Ovary (tissue), 9 donors: ENCODE data around the gene CDK19. TPM values are rescaled to one million over a fixed set of nuclear protein-coding genes. Genes with fewer than 3 reads are reported as not detected.

Experiments
- DNase-seq, 5 donors: peaks; one replicate each; pipeline ENCODE4 v3.0.0-alpha.2; 2019 to 2020
- H3K27ac ChIP-seq, 2 donors: fragments of 200-600 bp; one replicate each; pipeline versions ENCODE4 v1.5.1 to v1.8.0; 2019 to 2022
- H3K27me3 ChIP-seq: fragments of 200-600 bp; one replicate; pipeline ENCODE4 v1.8.0; 2022
- H3K36me3 ChIP-seq: fragments of 200-600 bp; sonication (generic); one replicate; pipeline ENCODE4 v1.5.1; 2019
- H3K4me1 ChIP-seq: one replicate; pipeline ENCODE4 v1.8.1; 2013; ENCODE audit warnings: mild to moderate bottlenecking, moderate library complexity; ENCODE audit not compliant: insufficient read depth
- H3K4me3 ChIP-seq: fragments of 200-600 bp; sonication (generic); one replicate; pipeline ENCODE4 v1.5.1; 2017
- H3K9me3 ChIP-seq, 2 donors: fragments of 200-600 bp in 1 of 2; sonication (generic) in 1 of 2; one replicate each; pipeline versions ENCODE4 v1.5.1 to v1.8.1; 2013 to 2019; ENCODE audit warnings: mild to moderate bottlenecking in 1 of 2, moderate library complexity in 1 of 2
- CTCF ChIP-seq, 3 donors: fragments of 450-650 bp in 2 of 3; fragments of 200-600 bp in 1 of 3; IDR thresholded peaks; one replicate each; pipeline versions ENCODE4 v1.5.1 to v1.8.0; 2016 to 2022; ENCODE audit warnings: antibody characterized with exemption in 3 of 3, mild to moderate bottlenecking in 1 of 3
- EP300 ChIP-seq: sonication (generic); formaldehyde crosslinking; IDR thresholded peaks from one replicate; pipeline ENCODE4 v1.6.1; 2017; ENCODE audit warnings: antibody characterized with exemption
- POLR2A ChIP-seq: fragments of 450-650 bp; IDR thresholded peaks from one replicate; pipeline ENCODE4 v1.6.1; 2017; ENCODE audit warnings: antibody characterized with exemption, mild to moderate bottlenecking, moderate library complexity
- WGBS, 3 donors: extraction: QIAGEN DNeasy Blood & Tissue Kit in 1 of 3; methylation state at CpG; one replicate each; pipeline versions ENCODE4 v1.1.5 to v1.1.7; 2013 to 2017; 5-methylcytosine and 5-hydroxymethylcytosine counted together
- intact Hi-C, 4 donors: fragments of 100-400 bp; cut with DNase I; formaldehyde crosslinking; loops; one replicate each; pipeline versions ENCODE4 v1.11.0 to v1.15.1; 2022 to 2023
- polyA plus RNA-seq, 2 donors: library from polyadenylated mRNA; stranded (reverse); fragments of 200-250 nt in 1 of 2; fragments of 350-450 nt in 1 of 2; fragmentation: Illumina TruSeq in 1 of 2; extraction: RNeasy Lipid Tissue Mini Kit (QIAGEN cat#74804) in 1 of 2; gene quantifications; one replicate each; pipeline ENCODE4 v1.2.3, GENCODE V29; 2013 to 2014
- total RNA-seq, 7 donors: library from RNA; depleted of rRNA in 2 of 7; stranded (reverse); fragments of >200 nt in 2 of 7; fragmentation: NEBNext Ultra II Directional in 3 of 7; extraction: Animal tissue kit (Norgen Biotek cat#: 25700) in 3 of 7; gene quantifications; one replicate each; pipeline versions ENCODE4 v1.1.0 to v1.2.4, GENCODE V29; 2016 to 2023
- donor health status: DM: no; HTN: no; CAD: no; lungs with moderate emphysema.
- donor health status: DM: no; HTN: no; CAD: no.
- donor health status: Bipolar disorder and iron deficiency.
- donor health status: DM: yes; HTN: yes; CAD: no.
- donor health status: DM: no; HTN: no; CAD: no.
- donor health status: DM: yes; HTN: yes; CAD: no.

Gene CDK19
- total and polyA plus RNA-seq, 9 donors, result 9.8 to 20.8 (median 16.7) TPM

- H3K9me3 ChIP-seq, result peaks cover 0 to 10% of the 10 kb centered on the region in 2 donors
- no peak overlapping the region for H3K27ac ChIP-seq
- H3K36me3 ChIP-seq, result no peaks in the 10 kb centered on the region
- no peak overlapping the region for H3K4me3 ChIP-seq
- H3K4me1 ChIP-seq, result no peaks in the 10 kb centered on the region
- 96% methylated on average over 3 of the region's 3 CpGs for WGBS, 3 donors
- DNase-seq, result no peak
- no peak for TF ChIP-seq CTCF (IDR thresholded peaks at IDR 0.05)
- TF ChIP-seq POLR2A, result no peak
- TF ChIP-seq EP300, result no peak
- intact Hi-C loops, result no loop called here
- H3K27me3 ChIP-seq, result no peaks in the 10 kb centered on the region
These were observed 73.8 kb downstream of the CDK19 start for GRCh38 chr6:110741517-110741916.

- TF ChIP-seq CTCF (IDR thresholded peaks at IDR 0.05), result no peak
- no peak for TF ChIP-seq EP300
- no peak for TF ChIP-seq POLR2A
- no peaks in the 10 kb centered on the region for H3K27me3 ChIP-seq
- no peak overlapping the region for H3K4me3 ChIP-seq
- no peak for DNase-seq
- H3K9me3 ChIP-seq, result peaks cover 0 to 10% of the 10 kb centered on the region in 2 donors
- WGBS, 3 donors, result 90 to 93% (median 90%) methylated on average over 4 of the region's 4 CpGs
- no peaks in the 10 kb centered on the region for H3K36me3 ChIP-seq
- no peak overlapping the region for H3K27ac ChIP-seq
- intact Hi-C loops, result no loop called here
- no peaks in the 10 kb centered on the region for H3K4me1 ChIP-seq
These were observed 76.3 kb downstream of the CDK19 start for GRCh38 chr6:110738899-110739365.

- intact Hi-C loops, result no loop called here
- TF ChIP-seq EP300, result no peak
- no peak for TF ChIP-seq CTCF (IDR thresholded peaks at IDR 0.05)
- no peak for TF ChIP-seq POLR2A
- no peak for DNase-seq
- no peak overlapping the region for H3K27ac ChIP-seq
- H3K27me3 ChIP-seq, result no peaks in the 10 kb centered on the region
- no peaks in the 10 kb centered on the region for H3K4me1 ChIP-seq
- no peaks in the 10 kb centered on the region for H3K9me3 ChIP-seq
- no peak overlapping the region for H3K4me3 ChIP-seq
- no peaks in the 10 kb centered on the region for H3K36me3 ChIP-seq
- 96 to 98% (median 97%) methylated on average over 4 of the region's 4 CpGs for WGBS, 3 donors
These were observed 79.6 kb downstream of the CDK19 start for GRCh38 chr6:110735666-110736065.

GRCh38 chr6:110731898-110732297 lies 83.4 kb downstream of the CDK19 start:
- Histone ChIP-seq H3K36me3 (no peaks in the 10 kb centered on the region), H3K9me3 (no peaks in the 10 kb centered on the region), H3K4me3 (no peak overlapping the region), H3K4me1 (no peaks in the 10 kb centered on the region), H3K27me3 (no peaks in the 10 kb centered on the region), H3K27ac (no peak overlapping the region)
- no peak for TF ChIP-seq CTCF (IDR thresholded peaks at IDR 0.05)
- TF ChIP-seq POLR2A, result no peak
- no peak for TF ChIP-seq EP300
- intact Hi-C loops, result no loop called here
- 95 to 100% (median 99%) methylated on average over 3 of the region's 3 CpGs for WGBS, 3 donors
- DNase-seq, result no peak

- intact Hi-C loops, result no loop called here
- no peak overlapping the region for H3K27ac ChIP-seq
- H3K9me3 ChIP-seq, result no peaks in the 10 kb centered on the region
- H3K4me3 ChIP-seq, result no peak overlapping the region
- no peaks in the 10 kb centered on the region for H3K4me1 ChIP-seq
- no peaks in the 10 kb centered on the region for H3K27me3 ChIP-seq
- TF ChIP-seq POLR2A (no peak), CTCF (IDR thresholded peaks at IDR 0.05) (no peak), EP300 (no peak)
- no peaks in the 10 kb centered on the region for H3K36me3 ChIP-seq
- WGBS, 3 donors, result 95 to 97% (median 97%) methylated on average over 4 of the region's 4 CpGs
- DNase-seq, result no peak
These were observed 84.1 kb downstream of the CDK19 start for GRCh38 chr6:110731196-110731595.
